PC-3 (cell line): ENCODE data around the gene CENPF. TPM values are rescaled to one million over a fixed set of nuclear protein-coding genes. Genes with fewer than 3 reads are reported as not detected.
"Not testable (repeated sequence)": the region's sequence is repeated elsewhere in the genome, so short reads cannot be mapped to it uniquely, and the experiment has no call there.

Experiments
- ATAC-seq: fragments of 200-7000 bp; cut with Tn5 transposase; 2 replicates; pipeline ENCODE4 v1.9.1; 2020; ENCODE audit warnings: mild to moderate bottlenecking, moderate library complexity
- BruUV-seq: library from RNA; stranded (reverse); fragments of 400-500 nt; replicated peaks from 2 replicates; lab custom pipeline; 2021; lab: Mats Ljungman, UMichigan
- CTCF ChIA-PET: fragments of 300-600 bp; sonication (Branson Sonifier 250); formaldehyde crosslinking; loops from one replicate; lab custom pipeline; 2022; ENCODE audit warnings: antibody characterized with exemption; lab: Charles Lee
- POLR2A ChIA-PET: fragments of 300-600 bp; sonication (Branson Sonifier 250); formaldehyde crosslinking; loops from one replicate; lab custom pipeline; 2022; ENCODE audit warnings: antibody characterized with exemption; ENCODE audit not compliant: unreplicated experiment; lab: Charles Lee
- DNase-seq: peaks from one replicate; pipeline ENCODE4 v3.0.0-alpha.2; 2015
- H2AFZ ChIP-seq: fragments of 300-600 bp; sonication (generic); 2 replicates; pipeline ENCODE4 v1.6.0; 2016; ENCODE audit warnings: antibody characterized with exemption, low read length
- H3F3A ChIP-seq: fragments of 300-600 bp; sonication (generic); one replicate; pipeline ENCODE4 v1.6.0; 2017; ENCODE audit warnings: antibody characterized with exemption, low read length, control low read depth, mild to moderate bottlenecking; ENCODE audit not compliant: unreplicated experiment
- H3K27ac ChIP-seq: fragments of 300-600 bp; sonication (generic); 2 replicates; pipeline ENCODE4 v1.5.1; 2016; ENCODE audit warnings: mild to moderate bottlenecking, low read length
- H3K27me3 ChIP-seq: fragments of 300-600 bp; sonication (generic); 2 replicates; pipeline ENCODE4 v1.6.1; 2016; ENCODE audit warnings: low read length, mixed read lengths
- H3K36me3 ChIP-seq: fragments of 300-600 bp; sonication (generic); 2 replicates; pipeline ENCODE4 v1.6.1; 2016; ENCODE audit warnings: low read depth, mixed run types, low read length, mixed read lengths
- H3K4me1 ChIP-seq: fragments of 300-600 bp; sonication (generic); 2 replicates; pipeline ENCODE4 v1.5.1; 2016; ENCODE audit warnings: low read length; ENCODE audit not compliant: insufficient read depth
- H3K4me2 ChIP-seq: fragments of 300-600 bp; sonication (generic); 2 replicates; pipeline ENCODE4 v1.6.0; 2016; ENCODE audit warnings: low read length
- H3K4me3 ChIP-seq: fragments of 300-600 bp; sonication (generic); 2 replicates; pipeline ENCODE4 v1.5.1; 2016; ENCODE audit warnings: mild to moderate bottlenecking, low read length, mixed read lengths
- H3K79me2 ChIP-seq: fragments of 300-600 bp; sonication (generic); 2 replicates; pipeline ENCODE4 v1.6.1; 2017; ENCODE audit warnings: low read length, mixed read lengths
- H3K9ac ChIP-seq: fragments of 300-600 bp; sonication (generic); 2 replicates; pipeline ENCODE4 v1.6.0; 2016; ENCODE audit warnings: mild to moderate bottlenecking, low read length
- H3K9me2 ChIP-seq: fragments of 300-600 bp; sonication (generic); replicated peaks from 2 replicates; pipeline ENCODE4 v1.6.1; 2016; ENCODE audit warnings: mixed run types, low read length, mixed read lengths
- H3K9me3 ChIP-seq: fragments of 300-600 bp; sonication (generic); 2 replicates; pipeline ENCODE4 v1.6.1; 2016; ENCODE audit warnings: low read length, mixed read lengths
- H4K20me1 ChIP-seq: fragments of 300-600 bp; sonication (generic); 2 replicates; pipeline ENCODE4 v1.6.1; 2016; ENCODE audit warnings: low read length, mixed read lengths
- CTCF ChIP-seq: fragments of 300-600 bp; sonication (generic); conservative IDR thresholded peaks from 2 replicates; pipeline ENCODE4 v1.5.1; 2017; ENCODE audit warnings: antibody characterized with exemption, low read depth, mild to moderate bottlenecking, low read length
- EZH2 ChIP-seq: fragments of 300-600 bp; sonication (generic); IDR thresholded peaks from one replicate; pipeline ENCODE4 v1.6.1; 2017; ENCODE audit warnings: antibody characterized with exemption, mild to moderate bottlenecking, low read length; ENCODE audit not compliant: unreplicated experiment
- EZH2phosphoT487 ChIP-seq: fragments of 300-600 bp; sonication (generic); IDR thresholded peaks from 2 replicates; pipeline ENCODE4 v1.6.1; 2018; ENCODE audit warnings: mild to moderate bottlenecking, antibody characterized with exemption, low read length, borderline replicate concordance
- intact Hi-C: fragments of 100-400 bp; cut with micrococcal nuclease; formaldehyde crosslinking; loops from 2 replicates; pipeline ENCODE4 v1.9.0; 2023
- total RNA-seq: library from RNA; depleted of rRNA; stranded (reverse); fragments of >200 nt; gene quantifications from 2 replicates; pipeline ENCODE4 v1.2.3, GENCODE V29; 2014

Gene CENPF
- total RNA-seq, 1 experiment from 2014 or later, result 92.6 TPM

- ATAC-seq, H3K36me3 ChIP-seq, H3F3A ChIP-seq, intact Hi-C loops, H3K27me3 ChIP-seq, H2AFZ ChIP-seq, H3K4me2 ChIP-seq, CTCF ChIA-PET, H3K9ac ChIP-seq, H3K27ac ChIP-seq, H3K9me2 ChIP-seq, BruUV-seq, H3K4me3 ChIP-seq, DNase-seq, POLR2A ChIA-PET, H3K9me3 ChIP-seq: not testable (repeated sequence)
- peaks cover 91% of the 10 kb centered on the region for H3K79me2 ChIP-seq
- peaks cover 30% of the 10 kb centered on the region; the same call in 1 of the 2 replicates for H4K20me1 ChIP-seq
- H3K4me1 ChIP-seq, result peaks cover 11% of the 10 kb centered on the region
These were observed 4.7 kb downstream of the CENPF start for GRCh38 chr1:214607492-214608215.

GRCh38 chr1:214608216-214608783, 5.3 kb downstream of the CENPF start:
- Histone ChIP-seq H4K20me1 (peaks cover 35% of the 10 kb centered on the region; the same call in 1 of the 2 replicates), H3K79me2 (peaks cover 94% of the 10 kb centered on the region), H3K4me1 (peaks cover 12% of the 10 kb centered on the region), H3K36me3 (peaks cover 11% of the 10 kb centered on the region)
- intact Hi-C loops, H3K27me3 ChIP-seq, H3K9me3 ChIP-seq, H3K9me2 ChIP-seq, BruUV-seq, H3F3A ChIP-seq, H3K9ac ChIP-seq, POLR2A ChIA-PET, H3K27ac ChIP-seq, H3K4me2 ChIP-seq, H3K4me3 ChIP-seq, DNase-seq, H2AFZ ChIP-seq, ATAC-seq, CTCF ChIA-PET: not testable (repeated sequence)

- Histone ChIP-seq H3K79me2 (peaks cover 94% of the 10 kb centered on the region), H3K36me3 (peaks cover 15% of the 10 kb centered on the region), H4K20me1 (peaks cover 39% of the 10 kb centered on the region; the same call in 1 of the 2 replicates), H3K4me1 (peaks cover 17% of the 10 kb centered on the region)
- ATAC-seq, DNase-seq, H3K4me2 ChIP-seq, H3K9me3 ChIP-seq, CTCF ChIA-PET, H3F3A ChIP-seq, H3K27me3 ChIP-seq, H3K4me3 ChIP-seq, H3K27ac ChIP-seq, H2AFZ ChIP-seq, POLR2A ChIA-PET, BruUV-seq, H3K9ac ChIP-seq, H3K9me2 ChIP-seq, intact Hi-C loops: not testable (repeated sequence)
These were observed 5.8 kb downstream of the CENPF start for GRCh38 chr1:214608817-214609216.

- Histone ChIP-seq H3K27ac (no peak overlapping the region), H3K4me3 (no peak overlapping the region), H2AFZ (no peak overlapping the region), H3K79me2 (peaks cover 93% of the 10 kb centered on the region), H3K36me3 (peaks cover 15% of the 10 kb centered on the region), H3K9me2 (no peaks in the 10 kb centered on the region), H4K20me1 (peaks cover 42% of the 10 kb centered on the region; the same call in 1 of the 2 replicates), H3K4me2 (no peak overlapping the region), H3K9me3 (no peaks in the 10 kb centered on the region), H3K4me1 (peaks cover 20% of the 10 kb centered on the region), H3K27me3 (no peaks in the 10 kb centered on the region), H3F3A (peaks cover 4% of the 10 kb centered on the region), H3K9ac (no peak overlapping the region)
- DNase-seq, result no peak
- no peak for ATAC-seq
- TF ChIP-seq EZH2phosphoT487 (no peak), EZH2 (no peak), CTCF (no peak)
- no TSS peak for BruUV-seq
- intact Hi-C loops, result no loop called here
- ChIA-PET CTCF (no interaction called here), POLR2A (no interaction called here)
These were observed 6.7 kb downstream of the CENPF start for GRCh38 chr1:214609692-214610091.

- intact Hi-C loops, H3F3A ChIP-seq, DNase-seq, H3K4me2 ChIP-seq, H3K4me3 ChIP-seq, H3K9me3 ChIP-seq, POLR2A ChIA-PET, ATAC-seq, H3K27ac ChIP-seq, H3K9me2 ChIP-seq, H3K27me3 ChIP-seq, H3K9ac ChIP-seq, H2AFZ ChIP-seq, BruUV-seq, CTCF ChIA-PET: not testable (repeated sequence)
- Histone ChIP-seq H3K79me2 (peaks cover 90% of the 10 kb centered on the region), H3K4me1 (peaks cover 20% of the 10 kb centered on the region), H3K36me3 (peaks cover 15% of the 10 kb centered on the region), H4K20me1 (peaks cover 39% of the 10 kb centered on the region; the same call in 1 of the 2 replicates)
These were observed 7.1 kb downstream of the CENPF start for GRCh38 chr1:214610136-214610535.
